Loucy (cell line): Measurements from ENCODE around the gene HDAC10.

Source experiments
- CTCF ChIP-seq: fragments of 200-600 bp; sonication (generic); conservative IDR thresholded peaks from 2 replicates; pipeline ENCODE4 v1.5.1; 2014; ENCODE audit warnings: mild to moderate bottlenecking, antibody characterized with exemption, low read length
- EZH2phosphoT487 ChIP-seq: fragments of 200-600 bp; IDR thresholded peaks from 2 replicates; pipeline ENCODE4 v1.6.1; 2018; ENCODE audit warnings: antibody characterized with exemption, mild to moderate bottlenecking, moderate library complexity, borderline replicate concordance

- no peak for TF ChIP-seq CTCF
- no peak for TF ChIP-seq EZH2phosphoT487
Measured at GRCh38 chr22:50278956-50279619, 28.0 kb upstream of the HDAC10 start.
